Measurements from ENCODE around the gene DHX30.

DNA sequence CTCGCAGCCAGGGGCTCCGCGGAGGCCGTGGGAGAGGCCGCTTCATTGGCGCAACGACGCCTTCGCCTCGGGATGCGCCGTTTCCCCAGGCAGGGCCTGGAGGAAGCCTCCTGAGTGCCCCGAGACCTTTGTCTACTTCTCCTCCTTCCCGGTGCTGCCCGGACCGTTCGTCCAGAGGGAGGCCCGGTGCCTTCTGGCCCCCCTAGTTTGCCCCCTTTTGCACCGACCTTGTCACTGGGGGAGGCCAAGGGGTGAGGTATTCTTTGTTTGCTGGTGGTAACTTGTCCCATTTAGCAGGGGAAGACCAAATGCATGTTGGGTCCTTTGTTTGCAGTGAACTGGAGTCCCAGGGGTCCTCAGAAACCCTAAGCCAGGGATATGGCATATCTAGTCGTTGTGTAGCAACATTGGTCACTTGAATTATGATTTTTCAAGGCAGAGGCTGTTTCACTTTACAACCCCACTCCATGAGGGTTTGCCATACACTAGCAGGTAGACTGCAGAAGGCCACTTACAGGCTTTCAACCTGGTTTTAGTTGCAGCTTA, 615 bp downstream of the DHX30 start:
- TF ChIP-seq, protein P1, sequence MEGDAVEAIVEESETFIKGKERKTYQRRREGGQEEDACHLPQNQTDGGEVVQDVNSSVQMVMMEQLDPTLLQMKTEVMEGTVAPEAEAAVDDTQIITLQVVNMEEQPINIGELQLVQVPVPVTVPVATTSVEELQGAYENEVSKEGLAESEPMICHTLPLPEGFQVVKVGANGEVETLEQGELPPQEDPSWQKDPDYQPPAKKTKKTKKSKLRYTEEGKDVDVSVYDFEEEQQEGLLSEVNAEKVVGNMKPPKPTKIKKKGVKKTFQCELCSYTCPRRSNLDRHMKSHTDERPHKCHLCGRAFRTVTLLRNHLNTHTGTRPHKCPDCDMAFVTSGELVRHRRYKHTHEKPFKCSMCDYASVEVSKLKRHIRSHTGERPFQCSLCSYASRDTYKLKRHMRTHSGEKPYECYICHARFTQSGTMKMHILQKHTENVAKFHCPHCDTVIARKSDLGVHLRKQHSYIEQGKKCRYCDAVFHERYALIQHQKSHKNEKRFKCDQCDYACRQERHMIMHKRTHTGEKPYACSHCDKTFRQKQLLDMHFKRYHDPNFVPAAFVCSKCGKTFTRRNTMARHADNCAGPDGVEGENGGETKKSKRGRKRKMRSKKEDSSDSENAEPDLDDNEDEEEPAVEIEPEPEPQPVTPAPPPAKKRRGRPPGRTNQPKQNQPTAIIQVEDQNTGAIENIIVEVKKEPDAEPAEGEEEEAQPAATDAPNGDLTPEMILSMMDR (IDR thresholded peaks at IDR 0.05; ENCODE audit: poor library complexity) = no peak
- no peak for TF ChIP-seq EZH2 (IDR thresholded peaks at IDR 0.05; ENCODE audit: borderline replicate concordance)
- TF ChIP-seq EZH2phosphoT487 (IDR thresholded peaks at IDR 0.05; ENCODE audit: low read depth, severe bottlenecking, unreplicated experiment) = no peak
